HG02642 (cell line): ENCODE results near the gene SRRM5.
"Not testable (repeated sequence)": the region's sequence is repeated elsewhere in the genome, so short reads cannot be mapped to it uniquely, and the experiment has no call there.

Source experiments
- ATAC-seq: cut with Tn5 transposase; IDR thresholded peaks from one replicate; pipeline ENCODE4 v1.9.1; 2021; ENCODE audit warnings: mild to moderate bottlenecking; ENCODE audit not compliant: unreplicated experiment, poor library complexity

The SRRM5 gene, protein sequence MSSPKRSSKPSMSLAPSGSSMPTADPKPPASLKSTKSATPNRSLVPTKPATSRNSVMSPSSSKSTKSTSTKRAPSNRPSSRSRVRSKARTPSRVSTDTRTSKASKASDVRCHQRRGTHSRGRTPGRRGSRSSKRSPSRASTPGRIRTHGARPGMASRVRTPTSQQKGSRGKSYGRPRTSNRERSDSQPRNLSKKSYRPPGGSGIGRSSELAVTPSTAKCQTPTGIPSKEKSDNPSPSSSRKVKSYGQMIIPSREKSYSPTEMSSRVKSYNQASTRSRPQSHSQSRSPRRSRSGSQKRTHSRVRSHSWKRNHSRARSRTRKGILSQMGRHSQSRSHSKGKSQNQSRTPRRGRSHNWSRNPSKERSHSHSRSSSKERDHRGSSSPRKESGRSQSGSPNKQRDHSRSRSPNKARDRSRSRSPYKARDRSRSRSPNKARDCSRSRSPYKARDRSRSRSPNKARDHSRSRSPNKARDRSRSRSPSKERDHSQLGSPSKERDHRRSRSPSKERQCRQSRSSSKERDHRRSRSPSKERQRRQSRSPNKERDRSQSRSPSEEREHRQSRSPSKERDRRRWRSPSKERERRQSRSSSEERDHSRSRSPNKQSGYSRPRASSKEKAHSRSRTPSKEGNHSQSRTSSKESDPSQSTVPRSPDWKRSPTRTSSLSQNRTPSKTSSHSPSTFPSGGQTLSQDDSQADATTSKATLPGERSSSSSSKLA

DNA sequence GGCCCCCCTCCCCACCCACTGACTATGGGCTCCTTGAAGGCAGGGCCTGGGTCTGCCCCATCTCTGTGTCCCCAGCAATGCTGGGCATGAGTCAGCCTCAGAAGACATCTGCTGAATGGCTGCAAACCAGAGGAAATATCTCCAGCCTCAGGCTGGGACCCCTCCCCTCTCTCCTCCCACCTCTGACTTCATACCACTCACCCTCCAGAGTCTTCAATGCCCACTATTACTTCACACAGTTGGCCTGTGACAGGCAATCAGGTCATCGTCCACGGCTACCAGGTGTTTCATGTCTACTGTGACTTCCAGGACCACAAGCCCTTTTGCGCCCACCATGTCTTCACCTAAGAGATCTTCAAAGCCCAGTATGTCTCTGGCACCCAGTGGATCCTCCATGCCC is at the start of gene SRRM5:
SRRM5 (plus strand) TSS at position 301 of the 400 bp plus-strand sequence; CDS start at position 335, 34 bp downstream.
- no peak for ATAC-seq

DNA sequence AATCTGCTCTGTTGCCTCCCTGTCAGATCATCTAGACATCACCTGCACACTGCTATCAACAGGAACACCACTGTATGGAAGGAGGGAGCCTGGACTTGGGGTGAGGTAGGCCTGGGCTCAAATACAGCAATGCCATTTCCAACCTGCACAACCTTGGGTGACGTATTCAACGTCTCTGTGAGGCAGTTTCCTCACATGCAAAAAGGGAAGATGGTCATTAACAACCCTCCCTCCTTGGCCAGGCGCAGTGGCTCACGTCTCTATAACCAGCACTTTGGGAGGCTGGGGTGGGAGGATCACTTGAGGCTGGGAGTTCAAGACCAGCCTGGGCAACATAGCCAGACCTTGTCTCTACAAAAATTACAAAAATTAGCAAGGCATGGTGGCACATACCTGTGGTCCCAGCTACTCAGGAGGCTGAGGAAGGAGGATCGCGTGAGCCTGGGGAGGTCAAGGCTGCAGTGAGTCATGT is 49.6 kb upstream of the SRRM5 start:
- no peak for ATAC-seq

DNA sequence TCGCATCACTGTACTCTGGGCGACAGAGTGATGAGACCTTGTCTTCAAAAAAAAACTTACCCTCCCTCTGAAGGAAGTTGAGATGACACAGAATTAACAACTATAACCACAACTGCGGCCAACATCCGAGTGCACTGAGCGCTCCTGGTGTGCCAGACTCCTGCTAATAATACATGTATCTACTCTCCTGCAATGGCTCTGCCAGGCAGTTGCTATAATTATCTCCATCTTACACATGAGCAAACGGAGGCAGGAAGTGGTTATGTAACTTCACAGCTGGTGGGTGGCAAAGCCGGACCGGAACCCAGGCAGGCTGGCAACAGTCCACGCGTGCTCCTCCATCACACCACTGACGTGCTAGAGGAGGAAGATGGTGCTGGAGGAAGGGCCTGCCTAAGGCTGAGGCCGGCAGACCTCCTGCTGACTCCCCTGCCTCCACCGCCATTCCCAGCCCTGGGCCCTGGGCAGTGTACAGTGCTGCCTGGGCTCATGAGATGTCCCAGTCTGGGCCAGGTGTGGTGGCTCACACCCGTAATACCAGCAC is 49.1 kb upstream of the SRRM5 start:
- peak; percentile 76 for ATAC-seq

DNA sequence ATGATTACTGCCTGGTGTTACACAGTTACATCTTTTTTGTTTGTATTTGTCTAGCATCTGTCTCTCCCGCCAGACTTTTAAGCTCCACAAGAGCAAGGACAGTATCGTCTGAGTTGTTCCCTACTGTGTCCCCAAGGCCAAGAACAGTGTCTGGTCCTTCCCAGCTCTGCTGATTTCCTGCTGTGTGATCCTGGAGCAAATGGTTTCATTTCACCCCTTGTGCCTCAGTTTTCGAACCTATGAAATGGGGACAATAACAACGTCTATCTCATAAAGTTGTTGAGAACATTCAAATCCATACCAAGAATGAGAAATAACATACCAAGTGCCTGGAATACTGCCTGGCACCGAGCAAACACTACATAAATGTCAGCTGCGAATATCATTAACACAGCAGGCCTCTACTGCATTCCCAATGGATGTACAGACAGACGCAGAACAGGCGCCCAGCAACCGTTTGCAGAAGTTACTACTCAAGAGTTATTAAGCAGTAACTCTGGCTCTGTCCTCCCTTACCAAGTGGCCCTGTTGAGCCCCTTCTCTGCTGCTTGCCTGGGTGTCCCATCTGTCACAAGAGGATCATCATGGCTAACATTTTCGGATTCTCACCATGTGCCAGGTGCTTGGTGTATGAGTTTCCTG is 48.0 kb upstream of the SRRM5 start:
- no peak for ATAC-seq

DNA sequence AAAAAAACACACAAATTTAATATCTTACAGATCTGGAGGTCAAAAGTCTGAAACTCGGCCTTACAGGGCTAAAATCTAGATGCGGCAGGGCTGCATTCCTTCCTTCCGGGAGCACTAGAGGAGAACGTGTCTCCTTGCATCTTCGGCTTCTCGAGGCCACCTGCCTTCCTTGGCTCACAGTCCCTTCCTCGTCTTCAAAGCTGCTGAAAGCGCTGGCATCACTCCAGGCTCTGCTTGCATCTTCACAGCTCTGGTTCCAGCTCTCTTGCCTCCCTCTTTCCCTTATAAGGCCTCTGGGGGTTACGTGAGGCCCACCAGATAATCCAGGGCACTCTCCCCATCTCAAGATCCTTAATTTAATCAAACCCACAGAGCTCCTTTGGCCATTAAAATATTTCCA is 47.1 kb upstream of the SRRM5 start:
- no peak for ATAC-seq

DNA sequence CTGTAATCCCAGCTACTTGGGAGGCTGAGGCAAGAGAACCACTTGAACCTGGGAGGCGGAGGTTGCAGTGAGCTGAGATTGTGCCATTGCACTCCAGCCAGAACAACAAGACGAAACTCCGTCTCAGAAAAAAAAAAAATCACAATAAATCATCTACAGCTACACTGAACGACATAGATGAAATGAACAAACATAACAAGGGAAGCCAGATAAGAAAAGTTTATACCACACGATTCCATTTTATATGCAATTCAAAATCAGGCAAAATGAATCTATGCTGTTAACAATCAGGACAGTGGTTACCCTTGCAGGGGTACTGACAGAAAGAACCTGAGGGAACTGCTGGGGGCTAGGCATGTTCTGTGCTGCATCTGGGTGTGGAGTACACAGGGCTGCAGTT is 42.2 kb upstream of the SRRM5 start:
- no peak for ATAC-seq

DNA sequence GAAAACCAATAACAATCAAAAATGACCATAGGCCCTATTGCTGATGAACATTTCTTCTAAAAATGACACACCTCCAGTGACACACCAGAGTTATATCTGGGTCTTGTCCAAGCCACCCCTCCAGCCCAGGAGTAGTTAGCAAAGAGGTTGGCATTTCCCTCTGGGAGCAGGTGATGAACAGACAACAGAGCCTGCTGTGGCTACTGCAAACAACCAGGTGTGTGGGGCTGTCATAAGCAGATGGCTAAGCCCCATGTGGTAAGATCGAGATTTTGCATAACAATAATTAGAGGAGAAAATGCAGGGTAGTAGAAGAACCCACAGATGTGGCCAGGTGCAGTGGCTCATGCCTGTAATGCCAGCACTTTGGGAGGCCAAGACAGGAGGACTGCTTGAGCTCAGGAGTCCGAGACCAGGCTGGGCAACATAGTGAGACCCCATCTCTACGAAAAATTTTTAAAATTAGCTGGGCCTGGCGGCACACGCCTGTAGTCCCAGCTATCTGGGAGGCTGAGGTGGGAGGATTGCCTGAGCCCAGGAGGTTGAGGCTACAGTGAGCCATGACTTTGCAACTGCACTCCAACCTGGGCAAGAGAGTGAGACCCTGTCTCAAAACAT is 41.6 kb upstream of the SRRM5 start:
- no peak for ATAC-seq

DNA sequence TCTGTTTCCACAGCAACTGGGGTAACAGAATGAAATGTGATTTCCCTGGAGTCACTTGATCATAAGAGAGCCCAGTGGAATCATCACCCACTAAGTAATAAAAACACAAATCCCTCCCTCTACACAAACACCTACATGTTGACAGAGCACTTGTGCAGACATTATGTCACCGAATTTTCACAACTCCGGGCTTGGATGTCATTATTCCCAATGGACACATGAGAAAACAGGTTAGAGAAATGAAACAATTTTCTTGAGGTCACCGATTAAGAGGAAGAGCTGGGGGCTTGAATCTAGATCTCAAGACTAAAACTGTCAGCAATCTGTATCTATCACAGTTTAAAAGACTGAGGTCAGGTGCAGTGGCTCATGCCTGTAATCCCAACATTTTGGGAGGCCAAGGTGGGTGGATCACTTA is 39.7 kb upstream of the SRRM5 start:
- ATAC-seq, result no peak

DNA sequence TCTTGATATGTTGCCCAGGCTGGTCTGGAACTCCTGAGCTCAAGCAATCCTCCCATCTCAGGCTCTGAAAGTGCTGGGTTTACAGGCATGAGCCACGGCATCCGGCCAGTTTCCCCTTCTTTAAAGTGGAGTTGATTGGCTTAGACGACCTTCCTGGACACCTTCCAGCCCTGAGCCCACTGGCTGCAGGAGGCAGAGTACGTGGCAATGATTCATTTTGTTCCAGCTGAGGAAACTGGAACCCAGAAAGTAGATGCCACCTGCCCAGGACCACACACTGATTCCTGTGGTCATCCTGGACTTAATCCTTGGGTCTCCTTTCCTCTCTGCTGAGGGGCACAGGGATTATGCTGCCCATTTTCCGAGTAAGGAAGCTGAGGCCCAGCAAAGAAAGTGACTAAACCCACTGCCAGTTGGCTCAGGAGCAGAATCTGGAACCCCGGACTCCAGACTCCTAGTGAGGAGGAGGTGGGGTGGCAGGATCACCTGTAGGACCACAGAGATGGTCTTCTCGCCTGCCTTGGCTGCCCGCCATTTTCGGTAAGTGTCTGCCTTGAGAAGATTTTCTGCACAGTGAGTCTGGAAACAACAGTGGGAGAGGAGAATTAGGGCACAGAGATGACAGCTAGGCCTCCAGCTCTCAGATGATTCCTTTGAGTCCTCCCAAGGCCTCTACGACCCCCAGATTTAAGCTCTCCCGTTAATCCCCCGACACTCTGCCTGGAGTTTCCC is 37.3 kb upstream of the SRRM5 start:
- no peak for ATAC-seq

DNA sequence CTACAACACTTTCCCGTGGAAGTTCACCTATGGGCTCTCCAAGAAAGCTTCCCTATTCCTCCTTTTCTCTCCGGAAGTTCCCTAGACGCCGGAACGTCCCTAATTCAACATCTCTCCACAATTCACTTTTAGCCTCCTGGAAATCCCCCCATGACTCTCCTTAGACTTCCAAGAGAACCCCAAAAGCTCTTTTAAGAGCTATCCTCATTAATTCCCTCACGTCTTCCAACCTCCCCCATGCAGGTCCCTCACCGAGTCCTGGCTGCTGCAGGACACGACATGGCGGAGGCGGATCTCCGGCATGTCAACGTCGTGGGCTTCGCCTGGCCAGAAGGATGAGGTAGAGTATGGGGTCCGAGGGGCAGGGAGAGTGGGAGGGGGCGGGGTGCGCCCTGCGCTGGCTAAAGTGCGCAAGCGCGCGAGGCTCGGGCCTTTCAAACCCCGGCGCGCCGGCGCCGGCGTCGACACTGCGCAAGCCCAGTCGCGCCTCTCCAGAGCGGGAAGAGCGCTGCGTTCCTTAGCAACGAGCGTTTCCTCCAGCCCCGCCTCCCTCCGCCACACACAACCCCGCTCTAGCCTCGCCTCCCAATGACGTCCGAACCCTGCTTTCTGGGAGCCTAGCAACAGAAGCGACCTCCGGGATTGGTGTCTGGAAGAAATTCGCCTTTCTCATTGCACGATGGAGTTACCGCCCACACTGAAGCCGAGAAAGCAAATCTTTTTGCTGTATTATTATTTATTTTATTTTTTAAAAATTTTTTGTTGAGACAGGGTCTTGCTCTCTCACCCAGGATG is 36.5 kb upstream of the SRRM5 start, which contains the start of the genes PINLYP and XRCC1:
PINLYP (plus strand) TSS at position 646 of the 795 bp plus-strand sequence. CDS start 1,391 bp downstream, outside the sequence.
XRCC1 (minus strand) TSS at position 372 of the 795 bp plus-strand sequence; CDS start at position 303, 69 bp downstream.
- ATAC-seq, result peak; percentile 97

DNA sequence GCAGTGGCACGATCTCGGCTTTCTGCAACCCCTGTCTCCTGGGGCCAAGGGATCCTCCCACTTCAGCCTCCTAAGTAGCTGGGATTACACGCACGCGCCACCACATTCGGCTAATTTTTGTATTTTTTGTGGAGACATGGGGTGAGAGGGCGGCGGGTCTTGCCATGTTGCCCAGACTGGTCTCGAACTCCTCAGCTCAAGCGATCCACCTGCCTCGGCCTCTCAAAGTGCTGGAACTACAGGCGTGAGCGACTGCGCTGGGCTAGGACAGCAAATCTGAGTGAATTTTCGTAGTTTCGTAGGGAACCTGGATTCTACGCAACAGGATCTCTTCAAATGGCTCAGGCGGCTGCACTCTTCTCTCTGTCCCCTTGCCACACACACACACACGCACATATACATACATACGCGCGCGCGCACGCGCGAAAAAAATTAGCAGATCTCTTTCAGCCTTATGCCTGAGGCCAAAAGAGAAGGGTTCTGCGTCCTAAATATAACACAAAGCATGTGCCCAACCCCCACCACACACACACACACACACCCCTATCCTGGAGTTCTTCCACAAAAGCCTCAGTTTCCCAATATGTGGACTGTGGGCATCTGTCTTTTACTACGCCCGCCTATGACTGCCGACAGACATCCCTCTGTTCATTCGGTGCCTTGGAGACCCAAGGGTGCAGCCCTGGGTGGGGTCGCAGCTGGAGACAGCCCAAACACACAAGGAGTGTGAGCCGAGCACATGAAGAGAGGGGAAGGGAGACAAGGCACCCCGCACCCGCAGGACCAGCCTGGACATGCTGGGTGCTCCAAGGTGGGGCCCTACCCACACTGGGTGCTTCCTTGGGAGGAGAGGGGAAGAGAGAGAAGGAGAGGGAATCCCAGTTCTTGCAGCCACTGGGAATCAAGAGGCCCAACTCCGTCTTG is 35.7 kb upstream of the SRRM5 start:
- no peak for ATAC-seq

DNA sequence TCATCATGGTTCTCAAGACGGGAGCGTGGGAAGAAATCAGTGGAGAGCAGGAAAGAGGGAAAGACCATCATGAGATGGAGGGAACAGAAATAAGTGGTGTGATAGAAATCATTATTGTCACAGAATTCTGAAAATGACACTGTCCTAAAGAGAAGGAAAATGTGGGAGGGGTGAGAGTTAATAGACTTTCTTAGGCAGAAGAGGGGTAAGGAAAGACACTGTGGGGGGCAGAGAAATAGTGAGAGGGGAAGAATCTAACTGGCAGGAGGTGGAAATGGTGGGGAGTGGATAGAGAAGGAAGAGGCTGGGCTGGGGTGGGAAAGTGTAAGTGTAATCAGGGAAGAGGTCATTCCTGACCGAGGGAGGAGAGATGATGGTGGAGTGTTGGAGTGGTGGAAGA is 33.1 kb upstream of the SRRM5 start:
- ATAC-seq, result no peak

DNA sequence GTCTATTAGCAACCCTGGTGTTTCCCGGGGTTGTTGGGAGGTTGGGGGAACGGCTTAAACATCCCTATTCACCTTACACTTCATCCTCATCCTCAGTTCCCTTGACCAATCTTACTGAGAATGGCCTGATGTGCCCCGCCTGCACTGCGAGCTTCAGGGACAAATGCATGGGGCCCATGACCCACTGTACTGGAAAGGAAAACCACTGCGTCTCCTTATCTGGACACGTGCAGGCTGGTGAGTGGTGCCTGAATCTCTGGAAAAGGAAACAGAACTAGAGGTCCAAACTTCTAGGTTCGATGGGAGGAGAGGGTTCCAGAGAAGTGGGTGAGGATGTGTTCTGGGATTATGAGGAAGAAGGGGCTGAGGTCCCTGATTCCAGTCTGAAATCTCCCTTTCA is 30.4 kb upstream of the SRRM5 start:
- no peak for ATAC-seq

DNA sequence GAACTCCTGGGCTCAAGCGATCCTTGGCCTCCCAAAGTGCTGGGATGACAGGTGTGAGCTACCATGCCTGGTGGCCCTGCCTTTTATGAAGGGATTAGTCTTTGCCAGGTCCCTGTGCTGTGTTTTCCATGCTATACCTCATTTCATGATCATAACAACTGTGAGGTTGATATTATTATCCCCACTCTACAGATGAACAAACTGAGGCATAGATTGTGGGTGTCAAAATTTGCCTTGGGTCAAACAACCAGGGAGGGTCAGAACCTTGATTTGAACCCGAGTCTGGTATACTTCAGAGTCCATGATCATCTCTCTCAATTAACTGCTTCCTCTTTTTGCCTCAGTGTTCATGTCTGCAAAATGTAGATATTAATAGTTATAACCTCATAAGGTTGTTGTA is 29.4 kb upstream of the SRRM5 start:
- no peak for ATAC-seq

DNA sequence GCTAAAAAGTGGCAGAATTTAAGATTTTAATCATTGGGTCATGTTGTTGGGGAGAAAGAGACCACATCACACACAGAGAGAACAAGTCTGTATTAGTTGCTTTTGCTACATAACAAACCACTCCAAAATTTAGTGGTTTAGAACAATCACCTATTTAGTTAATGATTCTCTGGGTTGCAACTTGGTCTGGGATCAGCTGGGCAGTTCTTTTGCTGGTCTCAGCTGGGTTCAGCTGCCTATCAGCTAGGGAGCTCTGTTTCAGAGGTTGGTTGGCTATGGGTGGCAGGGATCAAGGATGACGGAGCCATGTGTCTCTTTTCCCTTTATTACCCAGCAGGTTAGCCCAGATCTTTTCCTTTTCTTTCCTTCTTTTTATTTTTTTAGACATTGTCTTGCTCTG is 27.4 kb upstream of the SRRM5 start:
- no peak for ATAC-seq

DNA sequence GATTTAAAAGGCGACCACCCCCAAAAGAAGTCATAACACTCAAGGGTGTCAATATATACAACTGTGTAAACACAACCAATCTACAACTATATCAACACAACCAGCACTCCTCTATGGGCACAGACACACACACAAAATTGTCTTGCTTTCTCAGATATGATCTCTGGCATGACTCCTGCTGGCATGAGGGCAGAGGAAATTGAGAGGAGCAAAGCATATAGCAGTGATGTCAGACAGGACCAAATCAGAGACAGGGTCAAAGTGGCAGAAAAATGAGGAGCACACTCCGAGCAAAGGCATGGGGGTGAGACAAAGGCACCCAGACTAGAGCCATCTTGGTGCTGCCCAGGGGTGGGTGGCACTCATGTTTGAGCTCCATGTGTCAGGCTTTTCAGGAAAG is 25.5 kb upstream of the SRRM5 start:
- no peak for ATAC-seq

DNA sequence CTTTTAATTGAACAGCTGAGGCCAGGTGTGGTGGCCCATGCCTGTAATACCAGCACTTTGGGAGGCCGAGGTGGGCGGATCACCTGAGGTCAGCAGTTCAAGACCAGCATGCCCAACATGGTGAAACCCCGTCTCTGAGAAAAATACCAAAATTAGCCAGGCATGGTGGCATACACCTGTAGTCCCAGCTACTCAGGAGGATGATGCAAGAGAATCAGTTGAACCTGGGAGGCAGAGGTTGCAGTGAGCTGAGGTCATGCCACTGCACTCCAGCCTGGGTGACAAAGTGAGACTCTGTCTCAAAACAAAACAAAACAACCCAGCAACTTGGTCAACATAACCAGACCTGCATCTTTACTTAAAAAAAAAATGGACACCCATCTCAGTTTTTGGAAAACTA is 24.9 kb upstream of the SRRM5 start:
- ATAC-seq, result not testable (repeated sequence)

DNA sequence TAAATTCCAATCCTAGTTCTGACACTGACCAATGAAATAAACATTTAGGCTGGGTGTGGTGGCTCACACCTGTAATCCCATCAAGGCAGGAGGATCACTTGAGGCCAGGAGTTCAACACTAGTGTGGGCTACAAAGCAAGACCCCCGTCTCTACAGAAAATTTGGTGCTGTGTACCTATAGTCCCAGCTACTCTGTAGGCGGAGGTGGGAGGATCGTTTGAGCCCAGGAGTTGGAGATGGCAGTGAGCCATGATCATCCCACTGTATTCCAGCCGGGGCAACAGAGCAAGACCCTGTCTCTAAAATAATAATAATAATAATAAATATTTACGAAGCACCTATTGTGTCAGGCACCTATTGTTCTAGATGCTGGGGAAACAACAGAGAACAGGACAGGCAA is 22.6 kb upstream of the SRRM5 start:
- no peak for ATAC-seq
